Tibial nerve (tissue), 3 donors: Measurements from ENCODE around the gene CELA3A.
"Not testable (repeated sequence)": the region's sequence is repeated elsewhere in the genome, so short reads cannot be mapped to it uniquely, and the experiment has no call there.

Experiments
- CTCF ChIP-seq, 5 experiments: fragments of 200-600 bp in 3 of 5; fragments of 450-650 bp in 2 of 5; sonication (generic) in 3 of 5; IDR thresholded peaks; one replicate each; pipeline ENCODE4 v1.5.1; 2016 to 2019; ENCODE audit warnings: antibody characterized with exemption in 5 of 5, mild to moderate bottlenecking in 3 of 5, moderate library complexity in 2 of 5
- POLR2A ChIP-seq, 2 donors: fragments of 450-650 bp; IDR thresholded peaks; one replicate each; pipeline ENCODE4 v1.6.1; 2017; ENCODE audit warnings: antibody characterized with exemption in 2 of 2, mild to moderate bottlenecking in 2 of 2, moderate library complexity in 2 of 2

- TF ChIP-seq CTCF, POLR2A (IDR thresholded peaks at IDR 0.05): not testable (repeated sequence)
Measured at GRCh38 chr1:22009566-22009965, 8.1 kb downstream of the CELA3A start.
